Tibial nerve (tissue), 4 donors: ENCODE measurements around the gene HS3ST1. TPM values are rescaled to one million over a fixed set of nuclear protein-coding genes. Genes with fewer than 3 reads are reported as not detected.

ENCODE experiments used
- DNase-seq, 2 donors: peaks; one replicate each; pipeline ENCODE4 v3.0.0-alpha.2; 2019; ENCODE audit warnings: low spot score in 2 of 2
- H3K27ac ChIP-seq, 4 donors: fragments of 200-600 bp; sonication (generic) in 3 of 4; one replicate each; pipeline ENCODE4 v1.5.1; 2017 to 2019; ENCODE audit warnings: mild to moderate bottlenecking in 1 of 4
- H3K27me3 ChIP-seq, 2 donors: fragments of 200-600 bp; sonication (generic) in 1 of 2; one replicate each; pipeline versions ENCODE4 v1.5.1 to v1.6.0; 2017 to 2019
- H3K36me3 ChIP-seq, 3 donors: fragments of 200-600 bp; sonication (generic); one replicate each; pipeline ENCODE4 v1.5.1; 2018 to 2019
- H3K4me1 ChIP-seq, 4 donors: fragments of 200-600 bp; sonication (generic) in 3 of 4; one replicate each; pipeline ENCODE4 v1.5.1; 2017 to 2019
- H3K4me3 ChIP-seq, 4 donors: fragments of 200-600 bp; sonication (generic) in 3 of 4; one replicate each; pipeline ENCODE4 v1.5.1; 2017 to 2019; ENCODE audit warnings: mild to moderate bottlenecking in 1 of 4, moderate library complexity in 1 of 4
- H3K9me3 ChIP-seq, 4 donors: fragments of 200-600 bp; sonication (generic) in 3 of 4; one replicate each; pipeline ENCODE4 v1.5.1; 2017 to 2019
- EP300 ChIP-seq, 2 donors: sonication (generic); formaldehyde crosslinking; IDR thresholded peaks; one replicate each; pipeline ENCODE4 v1.6.1; 2017; ENCODE audit warnings: antibody characterized with exemption in 2 of 2, mild to moderate bottlenecking in 1 of 2
- POLR2A ChIP-seq, 2 donors: fragments of 450-650 bp; IDR thresholded peaks; one replicate each; pipeline ENCODE4 v1.6.1; 2017; ENCODE audit warnings: antibody characterized with exemption in 2 of 2, mild to moderate bottlenecking in 2 of 2, moderate library complexity in 2 of 2
- WGBS, 2 donors: methylation state at CpG; one replicate each; pipeline ENCODE4 v1.1.5; 2018; 5-methylcytosine and 5-hydroxymethylcytosine counted together
- total RNA-seq, 4 donors: library from RNA; depleted of rRNA; stranded (reverse); fragments of >200 nt; gene quantifications; one replicate each; pipeline ENCODE4 v1.1.0, GENCODE V29; 2016
- TF ChIP-seq, protein P1 (sequence below), 5 experiments: fragments of 200-600 bp in 3 of 5; fragments of 450-650 bp in 2 of 5; sonication (generic) in 3 of 5; IDR thresholded peaks; one replicate each; pipeline ENCODE4 v1.5.1; 2016 to 2019; ENCODE audit warnings: antibody characterized with exemption in 5 of 5, mild to moderate bottlenecking in 3 of 5, moderate library complexity in 2 of 5

Gene HS3ST1
- total RNA-seq, 4 donors from 2014 or later, result 0.21 to 6.0 (median 2.1) TPM

DNA sequence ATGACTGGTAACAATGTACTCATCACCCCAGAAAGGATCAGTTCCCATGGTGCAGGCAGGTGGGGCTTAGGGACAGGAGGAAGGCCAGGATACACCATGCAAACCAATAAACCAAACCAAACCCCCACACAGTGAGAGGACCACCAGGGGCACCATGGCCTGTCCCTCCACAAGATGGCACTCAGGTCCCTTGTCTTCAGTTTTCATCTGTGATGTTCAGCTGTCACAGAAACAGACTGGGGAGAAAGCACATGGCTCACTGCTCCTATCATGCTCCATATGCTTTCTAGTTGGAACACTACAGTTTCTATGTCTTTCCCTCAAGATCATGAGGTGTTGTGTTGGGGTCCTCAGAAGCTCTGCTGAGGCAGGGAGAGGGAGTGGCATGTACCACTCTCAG lies 10.1 kb downstream of the HS3ST1 start:
- no peaks in the 10 kb centered on the region for H3K27me3 ChIP-seq
- DNase-seq, result no peak
- H3K36me3 ChIP-seq, result no peaks in the 10 kb centered on the region

DNA sequence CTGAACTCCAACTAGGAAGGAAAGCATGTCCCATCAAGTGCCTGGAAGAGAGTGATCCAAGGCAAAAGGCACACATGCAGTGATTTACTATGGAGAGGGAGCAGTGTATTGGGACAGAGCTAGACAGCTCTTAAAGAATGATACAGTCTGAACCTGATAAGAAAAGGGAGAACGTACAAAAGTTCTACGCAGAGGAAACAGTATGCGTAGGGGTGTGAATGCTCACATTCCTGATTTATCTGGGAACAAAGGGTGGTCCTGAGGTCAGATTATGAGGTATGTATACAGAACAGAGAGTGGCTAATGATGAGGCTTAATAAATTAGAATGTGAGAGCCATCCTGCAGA lies 12.0 kb downstream of the HS3ST1 start:
- no peaks in the 10 kb centered on the region for H3K36me3 ChIP-seq
- TF ChIP-seq POLR2A (IDR thresholded peaks at IDR 0.05) (no peak), EP300 (IDR thresholded peaks at IDR 0.05) (no peak)
- TF ChIP-seq, protein P1, sequence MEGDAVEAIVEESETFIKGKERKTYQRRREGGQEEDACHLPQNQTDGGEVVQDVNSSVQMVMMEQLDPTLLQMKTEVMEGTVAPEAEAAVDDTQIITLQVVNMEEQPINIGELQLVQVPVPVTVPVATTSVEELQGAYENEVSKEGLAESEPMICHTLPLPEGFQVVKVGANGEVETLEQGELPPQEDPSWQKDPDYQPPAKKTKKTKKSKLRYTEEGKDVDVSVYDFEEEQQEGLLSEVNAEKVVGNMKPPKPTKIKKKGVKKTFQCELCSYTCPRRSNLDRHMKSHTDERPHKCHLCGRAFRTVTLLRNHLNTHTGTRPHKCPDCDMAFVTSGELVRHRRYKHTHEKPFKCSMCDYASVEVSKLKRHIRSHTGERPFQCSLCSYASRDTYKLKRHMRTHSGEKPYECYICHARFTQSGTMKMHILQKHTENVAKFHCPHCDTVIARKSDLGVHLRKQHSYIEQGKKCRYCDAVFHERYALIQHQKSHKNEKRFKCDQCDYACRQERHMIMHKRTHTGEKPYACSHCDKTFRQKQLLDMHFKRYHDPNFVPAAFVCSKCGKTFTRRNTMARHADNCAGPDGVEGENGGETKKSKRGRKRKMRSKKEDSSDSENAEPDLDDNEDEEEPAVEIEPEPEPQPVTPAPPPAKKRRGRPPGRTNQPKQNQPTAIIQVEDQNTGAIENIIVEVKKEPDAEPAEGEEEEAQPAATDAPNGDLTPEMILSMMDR (IDR thresholded peaks at IDR 0.05), result no peak
- no peak for DNase-seq
- H3K4me1 ChIP-seq, result peaks cover 0 to 6% (median 0%) of the 10 kb centered on the region in 4 donors
- H3K9me3 ChIP-seq, result no peaks in the 10 kb centered on the region
- WGBS, 2 donors, result 84 to 91% methylated on average over 3 of the region's 3 CpGs
- H3K4me3 ChIP-seq, result no peak overlapping the region
- H3K27me3 ChIP-seq, result no peaks in the 10 kb centered on the region
- H3K27ac ChIP-seq, result no peak overlapping the region

More for the DNA sequence above, 10.1 kb downstream of the HS3ST1 start:
- H3K4me1 ChIP-seq, result peaks cover 0 to 6% (median 0%) of the 10 kb centered on the region in 4 donors
- no peak overlapping the region for H3K27ac ChIP-seq
- no peaks in the 10 kb centered on the region for H3K9me3 ChIP-seq
- TF ChIP-seq EP300 (IDR thresholded peaks at IDR 0.05) (no peak), POLR2A (IDR thresholded peaks at IDR 0.05) (no peak)
- TF ChIP-seq, protein P1 (IDR thresholded peaks at IDR 0.05), result no peak
- no peak overlapping the region for H3K4me3 ChIP-seq

DNA sequence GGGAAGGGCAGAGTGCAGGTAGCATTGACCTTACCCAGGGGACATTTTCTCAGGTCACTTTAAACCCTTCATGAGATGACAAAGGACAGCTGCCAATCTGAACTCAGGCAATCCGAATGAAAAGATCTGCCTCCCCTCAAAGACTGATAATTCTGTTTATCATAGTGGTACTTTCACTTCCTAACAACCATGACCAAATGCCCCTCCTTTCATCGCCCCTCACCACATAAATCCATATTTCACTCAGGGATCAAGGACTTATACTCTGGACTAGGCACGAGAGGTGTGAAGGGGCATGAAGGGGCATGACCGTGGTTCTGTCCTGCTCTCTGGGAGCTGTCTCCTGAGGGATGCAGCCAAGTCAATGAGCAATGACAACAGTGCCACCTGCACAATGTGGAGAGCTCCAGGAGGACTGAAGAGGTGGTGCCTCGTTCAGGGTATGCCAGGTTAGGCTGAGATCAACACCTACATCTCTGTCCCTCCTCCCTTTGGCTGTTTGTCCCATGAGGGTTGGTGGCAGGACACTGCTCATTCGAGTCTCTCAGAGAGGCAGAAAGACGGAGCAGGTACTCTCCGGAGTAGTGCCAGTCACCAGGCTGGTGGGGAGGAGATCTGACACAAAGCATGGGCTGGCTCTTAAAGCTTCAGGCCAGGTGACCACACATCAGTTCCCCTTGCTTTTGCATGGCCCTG lies 12.5 kb downstream of the HS3ST1 start:
- no peak for DNase-seq
- Histone ChIP-seq H3K36me3 (no peaks in the 10 kb centered on the region), H3K27ac (no peak overlapping the region), H3K4me3 (no peak overlapping the region), H3K27me3 (no peaks in the 10 kb centered on the region), H3K9me3 (no peaks in the 10 kb centered on the region), H3K4me1 (peaks cover 0 to 6% (median 0%) of the 10 kb centered on the region in 4 donors)
- 85% methylated on average over 8 of the region's 8 CpGs for WGBS, 2 donors
- no peak for TF ChIP-seq POLR2A (IDR thresholded peaks at IDR 0.05)
- TF ChIP-seq EP300 (IDR thresholded peaks at IDR 0.05), result no peak
- TF ChIP-seq, protein P1 (IDR thresholded peaks at IDR 0.05), result no peak

DNA sequence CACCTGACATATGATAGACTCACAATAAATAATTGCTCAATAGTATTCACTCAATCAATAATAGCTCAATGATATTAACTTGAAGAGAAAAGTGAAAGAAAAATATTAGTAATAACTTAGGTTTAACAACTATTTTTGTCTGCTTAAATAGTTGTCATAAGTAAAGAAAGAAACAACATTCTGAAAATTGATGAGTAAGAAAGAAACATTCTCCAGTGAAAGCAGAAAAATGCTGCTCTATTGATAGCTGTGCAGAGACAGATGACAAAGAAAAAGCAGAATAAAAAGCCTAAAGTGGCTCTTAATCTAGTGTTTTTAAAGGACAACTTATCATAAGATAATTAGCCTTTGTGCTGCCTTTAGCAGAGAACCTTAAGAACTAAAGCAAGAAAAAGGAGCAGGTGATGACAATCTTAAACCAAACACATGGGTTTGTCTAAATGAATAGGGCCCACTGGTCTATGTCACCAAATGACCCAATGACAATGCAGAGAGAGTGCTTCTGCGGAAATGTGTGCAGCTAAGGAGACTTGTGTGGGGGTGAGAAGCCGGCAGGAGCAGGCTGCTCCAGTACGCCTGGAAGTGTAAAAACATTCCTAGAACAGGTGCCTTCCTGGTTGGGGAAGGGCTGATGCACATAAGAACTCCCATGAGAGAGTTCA lies 13.2 kb downstream of the HS3ST1 start:
- no peak for DNase-seq
- no peaks in the 10 kb centered on the region for H3K27me3 ChIP-seq
- 80 to 87% methylated on average over 3 of the region's 3 CpGs for WGBS, 2 donors
- H3K4me1 ChIP-seq, result peaks cover 0 to 6% (median 0%) of the 10 kb centered on the region in 4 donors
- H3K36me3 ChIP-seq, result no peaks in the 10 kb centered on the region
- no peak overlapping the region for H3K4me3 ChIP-seq
- no peak overlapping the region for H3K27ac ChIP-seq
- TF ChIP-seq EP300 (IDR thresholded peaks at IDR 0.05), result no peak
- TF ChIP-seq, protein P1 (IDR thresholded peaks at IDR 0.05), result no peak
- no peak for TF ChIP-seq POLR2A (IDR thresholded peaks at IDR 0.05)
- H3K9me3 ChIP-seq, result no peaks in the 10 kb centered on the region

DNA sequence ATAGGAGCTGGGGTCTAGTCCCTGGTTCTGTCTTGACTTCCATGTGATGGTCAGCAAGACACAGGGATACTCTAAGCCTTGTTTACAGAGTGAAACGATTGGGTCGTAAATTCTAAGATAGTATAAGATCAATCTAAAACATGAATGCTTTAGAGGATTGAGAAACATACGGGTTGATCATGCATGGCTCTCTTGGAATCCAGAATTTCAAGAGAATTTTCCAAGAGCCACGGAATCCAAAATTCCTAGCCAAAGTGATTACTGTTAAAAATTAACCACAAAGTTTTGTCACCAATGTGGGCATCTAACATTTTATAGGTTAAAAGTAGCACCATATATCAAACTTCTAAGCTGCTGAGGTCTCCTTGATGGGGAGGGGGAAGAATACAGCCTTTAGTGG lies 16.5 kb downstream of the HS3ST1 start:
- TF ChIP-seq POLR2A (IDR thresholded peaks at IDR 0.05) (no peak), EP300 (IDR thresholded peaks at IDR 0.05) (no peak)
- TF ChIP-seq, protein P1 (IDR thresholded peaks at IDR 0.05), result no peak
- WGBS, 2 donors, result 88 to 90% methylated on average over 4 of the region's 4 CpGs
- H3K4me3 ChIP-seq, result no peak overlapping the region

More for the DNA sequence above, 16.5 kb downstream of the HS3ST1 start:
- no peak overlapping the region for H3K27ac ChIP-seq
- peaks cover 0 to 6% (median 0%) of the 10 kb centered on the region in 4 donors for H3K4me1 ChIP-seq
- no peaks in the 10 kb centered on the region for H3K27me3 ChIP-seq
- DNase-seq, result no peak
- H3K9me3 ChIP-seq, result no peaks in the 10 kb centered on the region
- H3K36me3 ChIP-seq, result no peaks in the 10 kb centered on the region
